NB4 (cell line): ENCODE data around the gene MSH2.

ENCODE experiments used
- DNase-seq: peaks from one replicate; pipeline ENCODE4 v3.0.0; 2010; ENCODE audit warnings: low read depth
- H3K4me3 ChIP-seq: one replicate; pipeline ENCODE4 v1.5.1; 2011; ENCODE audit warnings: mild to moderate bottlenecking, low read depth, low read length, moderate library complexity
- MYC ChIP-seq: IDR thresholded peaks from 2 replicates; pipeline ENCODE4 v1.6.1; 2011; ENCODE audit warnings: low read depth, low read length
- POLR2A ChIP-seq: IDR thresholded peaks from 2 replicates; pipeline ENCODE4 v1.6.1; 2011; ENCODE audit warnings: mild to moderate bottlenecking; ENCODE audit not compliant: insufficient read length; ENCODE audit errors: extremely low read depth
- TF ChIP-seq, protein P1 (sequence below): IDR thresholded peaks from 2 replicates; pipeline ENCODE4 v1.6.1; 2011; ENCODE audit warnings: low read depth, low read length
- TF ChIP-seq, protein P2 (sequence below): IDR thresholded peaks from one replicate; pipeline ENCODE4 v1.5.1; 2012; ENCODE audit warnings: low read depth, low read length

Gene MSH2

DNA sequence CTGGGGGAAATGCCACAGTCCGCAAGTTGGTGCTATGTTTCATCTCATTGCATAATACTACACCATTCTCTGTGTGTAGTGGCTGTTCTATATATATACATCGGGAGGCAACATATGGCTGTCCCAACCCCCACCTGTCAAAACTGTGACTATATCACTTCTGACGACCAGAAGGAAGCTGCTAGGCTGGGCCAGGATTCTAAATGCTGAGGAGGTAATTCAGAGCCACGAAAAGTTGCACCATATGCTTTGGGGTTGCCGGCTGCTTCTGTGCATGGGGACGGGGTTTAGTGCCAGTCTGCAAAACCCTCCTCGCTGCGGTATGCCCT is 117.3 kb downstream of the MSH2 start:
- TF ChIP-seq MYC (peak; percentile 70; the same call in 1 of the 2 replicates), POLR2A (no peak)
- TF ChIP-seq, protein P1, sequence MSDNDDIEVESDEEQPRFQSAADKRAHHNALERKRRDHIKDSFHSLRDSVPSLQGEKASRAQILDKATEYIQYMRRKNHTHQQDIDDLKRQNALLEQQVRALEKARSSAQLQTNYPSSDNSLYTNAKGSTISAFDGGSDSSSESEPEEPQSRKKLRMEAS, result peak; percentile 76
- TF ChIP-seq, protein P2, sequence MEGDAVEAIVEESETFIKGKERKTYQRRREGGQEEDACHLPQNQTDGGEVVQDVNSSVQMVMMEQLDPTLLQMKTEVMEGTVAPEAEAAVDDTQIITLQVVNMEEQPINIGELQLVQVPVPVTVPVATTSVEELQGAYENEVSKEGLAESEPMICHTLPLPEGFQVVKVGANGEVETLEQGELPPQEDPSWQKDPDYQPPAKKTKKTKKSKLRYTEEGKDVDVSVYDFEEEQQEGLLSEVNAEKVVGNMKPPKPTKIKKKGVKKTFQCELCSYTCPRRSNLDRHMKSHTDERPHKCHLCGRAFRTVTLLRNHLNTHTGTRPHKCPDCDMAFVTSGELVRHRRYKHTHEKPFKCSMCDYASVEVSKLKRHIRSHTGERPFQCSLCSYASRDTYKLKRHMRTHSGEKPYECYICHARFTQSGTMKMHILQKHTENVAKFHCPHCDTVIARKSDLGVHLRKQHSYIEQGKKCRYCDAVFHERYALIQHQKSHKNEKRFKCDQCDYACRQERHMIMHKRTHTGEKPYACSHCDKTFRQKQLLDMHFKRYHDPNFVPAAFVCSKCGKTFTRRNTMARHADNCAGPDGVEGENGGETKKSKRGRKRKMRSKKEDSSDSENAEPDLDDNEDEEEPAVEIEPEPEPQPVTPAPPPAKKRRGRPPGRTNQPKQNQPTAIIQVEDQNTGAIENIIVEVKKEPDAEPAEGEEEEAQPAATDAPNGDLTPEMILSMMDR, result no peak
- DNase-seq, result peak; percentile 96
- H3K4me3 ChIP-seq, result peak overlapping the region; percentile 40

DNA sequence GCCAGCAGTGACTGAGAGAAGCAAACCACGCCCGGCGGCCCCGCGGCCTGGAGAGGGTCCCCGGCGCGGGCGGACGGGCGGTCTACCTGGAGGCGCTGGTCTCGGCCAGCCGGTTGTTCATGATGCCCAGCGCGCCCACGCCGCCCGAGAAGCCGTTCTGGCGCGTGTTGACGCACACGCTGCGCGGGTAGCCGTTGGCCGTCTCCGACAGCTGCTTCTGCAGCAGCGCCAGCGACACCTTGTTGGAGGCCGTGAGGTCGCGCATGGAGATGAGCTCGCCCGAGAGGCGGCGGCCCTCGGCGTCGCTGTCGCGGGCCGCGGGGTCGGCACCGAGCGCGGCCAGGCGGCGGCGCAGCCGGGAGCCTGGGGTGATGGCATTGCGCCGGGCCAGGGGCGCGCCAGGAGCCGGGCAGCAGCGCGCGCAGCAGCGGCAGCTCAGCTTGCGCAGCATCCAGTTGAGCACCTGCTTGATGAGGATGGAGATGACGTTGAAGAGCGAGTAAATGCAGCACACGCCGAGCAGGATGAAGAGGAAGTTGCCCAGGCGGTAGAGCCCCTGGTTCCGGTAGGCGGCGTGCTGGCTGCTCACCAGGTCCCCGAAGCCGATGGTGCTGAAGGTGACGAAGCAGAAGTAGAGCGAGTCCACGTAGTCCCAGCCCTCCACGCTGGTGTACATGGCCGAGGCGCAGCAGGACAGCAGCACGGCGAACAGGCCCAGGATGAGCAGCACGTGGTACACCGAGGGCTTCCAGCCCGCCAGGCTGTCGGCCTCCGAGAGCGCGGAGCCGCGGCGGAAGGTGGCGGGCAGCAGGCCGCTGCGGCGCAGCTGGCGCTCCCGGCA is 118.1 kb downstream of the MSH2 start:
- DNase-seq, result peak; percentile 87
- TF ChIP-seq POLR2A (no peak), MYC (peak; percentile 56)
- TF ChIP-seq, protein P2, result peak; percentile 36
- TF ChIP-seq, protein P1, result 0 out of 2 replicates have a peak, but pooled peaks have one; percentile 19
- H3K4me3 ChIP-seq, result peak overlapping the region; percentile 40

DNA sequence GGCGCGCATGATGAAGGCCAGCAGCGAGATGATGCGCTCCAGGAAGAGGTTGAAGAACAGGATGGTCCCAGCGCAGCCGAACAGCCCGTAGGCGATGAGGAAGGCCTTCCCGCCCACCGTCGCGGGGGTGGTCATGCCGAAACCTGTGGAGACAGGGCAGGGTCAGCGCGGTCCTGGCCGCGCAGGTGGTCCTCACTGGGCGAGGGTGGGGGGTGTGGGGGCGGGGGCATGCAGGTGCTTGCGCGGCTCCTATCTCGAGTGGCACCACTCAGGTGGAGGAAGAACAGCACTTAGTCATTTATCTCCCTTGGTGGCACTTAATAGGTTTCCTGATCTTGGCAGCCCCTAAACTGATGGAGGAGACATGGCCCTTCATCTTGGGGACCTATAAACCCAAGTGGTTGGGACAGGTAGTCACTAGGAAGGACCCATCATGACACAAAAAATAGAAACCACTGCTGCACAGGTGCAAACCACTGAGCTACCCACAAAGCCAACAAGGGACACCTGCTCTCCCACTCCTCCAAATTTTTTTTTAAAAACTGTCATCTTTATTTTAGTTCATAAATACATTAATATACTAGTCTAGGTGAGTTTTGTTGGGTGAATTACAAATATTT is 118.8 kb downstream of the MSH2 start:
- TF ChIP-seq POLR2A (no peak), MYC (no peak)
- TF ChIP-seq, protein P2, result no peak
- TF ChIP-seq, protein P1, result no peak
- DNase-seq, result no peak
- H3K4me3 ChIP-seq, result no peak overlapping the region

DNA sequence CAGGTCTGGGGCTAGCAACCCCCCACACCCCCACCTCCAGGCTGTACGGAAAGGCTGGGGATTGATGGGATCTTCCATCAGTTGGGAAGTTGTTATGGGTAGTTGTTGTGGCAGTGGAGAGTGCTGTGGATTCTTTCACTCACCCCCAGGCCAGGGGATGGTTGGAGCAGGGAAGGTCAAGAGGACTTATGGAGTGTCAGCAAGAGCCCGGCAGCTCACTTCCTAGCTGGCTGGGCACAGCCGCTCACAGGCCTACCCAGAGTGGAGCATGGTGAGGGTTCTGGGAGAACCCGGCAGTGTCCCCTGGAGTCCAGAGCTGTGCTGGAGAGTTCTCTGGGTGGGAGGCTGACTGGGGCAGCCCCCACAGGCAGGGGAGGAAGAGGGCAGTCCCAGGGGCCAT is 122.2 kb downstream of the MSH2 start:
- TF ChIP-seq MYC (no peak), POLR2A (no peak)
- TF ChIP-seq, protein P2, result no peak
- TF ChIP-seq, protein P1, result no peak
- H3K4me3 ChIP-seq, result no peak overlapping the region
- DNase-seq, result no peak

DNA sequence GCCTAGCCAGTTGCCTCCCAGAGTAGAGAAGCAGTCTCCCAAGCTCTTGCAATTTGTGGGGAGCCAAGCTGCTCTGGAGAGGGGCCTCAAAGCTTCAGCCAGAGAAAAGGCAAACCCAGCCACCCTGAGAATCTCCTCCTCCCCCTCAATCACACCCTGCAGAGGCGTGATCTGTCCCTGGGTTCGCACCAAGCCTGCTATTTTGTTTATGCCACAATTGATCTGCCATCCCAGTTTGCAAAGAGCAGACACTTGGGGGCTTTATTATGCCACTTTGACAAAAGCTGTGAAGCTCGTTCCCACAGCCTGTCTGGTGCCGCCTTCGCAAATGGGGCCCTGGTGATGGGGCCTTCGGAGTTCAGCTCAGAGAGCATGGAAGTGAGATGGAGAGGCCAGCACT is 125.5 kb downstream of the MSH2 start:
- DNase-seq, result no peak
- H3K4me3 ChIP-seq, result no peak overlapping the region
- TF ChIP-seq MYC, result no peak
- TF ChIP-seq, protein P1, result no peak
- TF ChIP-seq, protein P2, result no peak
- TF ChIP-seq POLR2A, result no peak
